ENCODE results near the gene RBM28. TPM values are rescaled to one million over a fixed set of nuclear protein-coding genes. Genes with fewer than 3 reads are reported as not detected.

Gene RBM28
- total RNA-seq, 1 experiment from 2014 or later: 54.1 TPM

DNA sequence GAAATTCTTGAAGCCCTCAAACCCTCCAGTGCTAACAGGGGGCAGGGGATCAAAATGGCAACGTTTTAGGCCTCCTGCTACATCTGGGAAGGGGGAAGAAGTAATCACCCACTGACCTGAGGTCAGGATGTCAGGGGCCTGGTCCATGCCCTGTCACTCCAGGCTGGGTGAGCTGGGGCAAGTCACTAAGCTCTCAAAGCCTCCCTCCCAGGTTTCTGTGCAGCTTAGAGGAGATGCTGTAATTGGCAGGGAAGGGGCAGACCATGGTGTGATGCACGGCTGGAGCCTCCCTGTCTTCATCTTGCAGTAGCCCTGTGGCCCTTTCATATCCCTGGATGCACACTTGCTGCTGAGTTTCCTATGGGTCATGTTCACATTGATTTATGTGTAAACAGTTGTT lies 75.5 kb downstream of the RBM28 start:
- CTCF ChIA-PET: no interaction called here
- POLR2A ChIA-PET: no interaction called here
- BruUV-seq (replicated peaks): no TSS peak
- no peak overlapping the region for H3K27ac ChIP-seq (ENCODE audit: low read length)
- DNase-seq (ENCODE audit: low read depth, low spot score): no peak
- ATAC-seq: no peak
- 0 out of 2 replicates have a peak, but pooled peaks cover 5% of the 10 kb centered on the region for H3K27me3 ChIP-seq (ENCODE audit: control insufficient read depth, insufficient read depth, low read length)
- no peak overlapping the region for H3K4me3 ChIP-seq (ENCODE audit: low read depth in 2 of 2, low read length in 2 of 2)
- in situ Hi-C loops (cut with HindIII; ENCODE audit: low pct_unique_long_range_greater_than_20kb, low sequenced_read_pairs) (no loop called here), intact Hi-C loops (cut with micrococcal nuclease; ENCODE audit: unreplicated experiment) (no loop called here)
- no peaks in the 10 kb centered on the region for H3K9me3 ChIP-seq (ENCODE audit: control insufficient read depth, insufficient read depth, low read depth, low read length)
- H3K36me3 ChIP-seq (ENCODE audit: control insufficient read depth, insufficient read depth, low read length): no peaks in the 10 kb centered on the region
- TF ChIP-seq SIN3A (IDR thresholded peaks at IDR 0.05; ENCODE audit: borderline replicate concordance, insufficient read depth, low read depth, low read length): no peak
- no peak for TF ChIP-seq REST (IDR thresholded peaks at IDR 0.05; ENCODE audit: insufficient read depth in 1 of 2, low read depth in 2 of 2, low read length in 1 of 2)
- TF ChIP-seq, protein P1, sequence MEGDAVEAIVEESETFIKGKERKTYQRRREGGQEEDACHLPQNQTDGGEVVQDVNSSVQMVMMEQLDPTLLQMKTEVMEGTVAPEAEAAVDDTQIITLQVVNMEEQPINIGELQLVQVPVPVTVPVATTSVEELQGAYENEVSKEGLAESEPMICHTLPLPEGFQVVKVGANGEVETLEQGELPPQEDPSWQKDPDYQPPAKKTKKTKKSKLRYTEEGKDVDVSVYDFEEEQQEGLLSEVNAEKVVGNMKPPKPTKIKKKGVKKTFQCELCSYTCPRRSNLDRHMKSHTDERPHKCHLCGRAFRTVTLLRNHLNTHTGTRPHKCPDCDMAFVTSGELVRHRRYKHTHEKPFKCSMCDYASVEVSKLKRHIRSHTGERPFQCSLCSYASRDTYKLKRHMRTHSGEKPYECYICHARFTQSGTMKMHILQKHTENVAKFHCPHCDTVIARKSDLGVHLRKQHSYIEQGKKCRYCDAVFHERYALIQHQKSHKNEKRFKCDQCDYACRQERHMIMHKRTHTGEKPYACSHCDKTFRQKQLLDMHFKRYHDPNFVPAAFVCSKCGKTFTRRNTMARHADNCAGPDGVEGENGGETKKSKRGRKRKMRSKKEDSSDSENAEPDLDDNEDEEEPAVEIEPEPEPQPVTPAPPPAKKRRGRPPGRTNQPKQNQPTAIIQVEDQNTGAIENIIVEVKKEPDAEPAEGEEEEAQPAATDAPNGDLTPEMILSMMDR (IDR thresholded peaks at IDR 0.05): no peak
- TF ChIP-seq POLR2AphosphoS5 (IDR thresholded peaks at IDR 0.05; ENCODE audit: low read depth, low read length): no peak
- TF ChIP-seq TCF7L2 (IDR thresholded peaks at IDR 0.05; ENCODE audit: low read depth, low read length): no peak
- H3K4me1 ChIP-seq (ENCODE audit: control insufficient read depth, insufficient read depth, low read length): no peaks in the 10 kb centered on the region

- H3K4me1 ChIP-seq (ENCODE audit: control insufficient read depth, insufficient read depth, low read length): no peaks in the 10 kb centered on the region
- no TSS peak for BruUV-seq (replicated peaks)
- H3K27me3 ChIP-seq (ENCODE audit: control insufficient read depth, insufficient read depth, low read length): 0 out of 2 replicates have a peak, but pooled peaks cover 3% of the 10 kb centered on the region
- no peaks in the 10 kb centered on the region for H3K36me3 ChIP-seq (ENCODE audit: control insufficient read depth, insufficient read depth, low read length)
- no peak for DNase-seq (ENCODE audit: low read depth, low spot score)
- no peaks in the 10 kb centered on the region for H3K9me3 ChIP-seq (ENCODE audit: control insufficient read depth, insufficient read depth, low read depth, low read length)
- TF ChIP-seq, protein P1 (IDR thresholded peaks at IDR 0.05): no peak
- TF ChIP-seq POLR2AphosphoS5 (IDR thresholded peaks at IDR 0.05; ENCODE audit: low read depth, low read length): no peak
- no peak for TF ChIP-seq SIN3A (IDR thresholded peaks at IDR 0.05; ENCODE audit: borderline replicate concordance, insufficient read depth, low read depth, low read length)
- no peak for TF ChIP-seq TCF7L2 (IDR thresholded peaks at IDR 0.05; ENCODE audit: low read depth, low read length)
- TF ChIP-seq REST (IDR thresholded peaks at IDR 0.05; ENCODE audit: insufficient read depth in 1 of 2, low read depth in 2 of 2, low read length in 1 of 2): no peak
- peak overlapping the region in 1 of 2 experiments; percentile 42; a peak in 1 of 4 replicates for H3K4me3 ChIP-seq (ENCODE audit: low read depth in 2 of 2, low read length in 2 of 2)
- ATAC-seq: no peak
- intact Hi-C loops (cut with micrococcal nuclease; ENCODE audit: unreplicated experiment) (no loop called here), in situ Hi-C loops (cut with HindIII; ENCODE audit: low pct_unique_long_range_greater_than_20kb, low sequenced_read_pairs) (no loop called here)
- ChIA-PET CTCF (no interaction called here), POLR2A (no interaction called here)
- no peak overlapping the region for H3K27ac ChIP-seq (ENCODE audit: low read length)
Observed at GRCh38 chr7:128267595-128267924, 76.1 kb downstream of the RBM28 start.

All from Panc1 (cell line).